ENCODE measurements around the gene ARMCX6. TPM values are rescaled to one million over a fixed set of nuclear protein-coding genes. Genes with fewer than 3 reads are reported as not detected.

The ARMCX6 gene
- total and polyA plus RNA-seq, 2 donors (not counting 1 experiment from before 2014, with no cell fraction given) = 39.6 to 51.6 TPM

GRCh38 chrX:101642093-101642492, 24.3 kb upstream of the ARMCX6 start:
- ATAC-seq (ENCODE audit: low read depth) = no peak
- H3K9ac ChIP-seq (ENCODE audit: low read length) = no peak overlapping the region
- Mint-ChIP-seq H3K4me1 (peaks cover 4% of the 10 kb centered on the region), H3K27me3 (no peaks in the 10 kb centered on the region), H3K9me3 (ENCODE audit: insufficient read depth) (no peaks in the 10 kb centered on the region), H3K4me3 (no peak overlapping the region), H3K27ac (no peak overlapping the region)
- no peak overlapping the region for H3K4me3 ChIP-seq (ENCODE audit: control extremely low read depth in 1 of 5, extremely low read depth in 1 of 5, insufficient read depth in 1 of 5, low read depth in 2 of 5, low read length in 4 of 5)
- no peaks in the 10 kb centered on the region for H3K79me2 ChIP-seq (ENCODE audit: control insufficient read depth, insufficient read depth, low read length)
- H3K27me3 ChIP-seq (replicated peaks in 1 of 4; ENCODE audit: control extremely low read depth in 1 of 4, control insufficient read depth in 3 of 4, insufficient read depth in 4 of 4, low read length in 3 of 4) = no peaks in the 10 kb centered on the region
- no peak overlapping the region for H3K27ac ChIP-seq (ENCODE audit: low read length in 2 of 2)
- TF ChIP-seq CTCF (IDR thresholded peaks at IDR 0.05) (no peak), EZH2 (IDR thresholded peaks at IDR 0.05; ENCODE audit: borderline replicate concordance, insufficient read depth, low read depth, low read length, poor library complexity, severe bottlenecking) (no peak)
- no peak for DNase-seq
- intact Hi-C loops (cut with micrococcal nuclease) = no loop called here
- ChIA-PET POLR2A (no interaction called here), CTCF (no interaction called here)
- H3K36me3 ChIP-seq (replicated peaks in 1 of 2; ENCODE audit: control extremely low read depth in 1 of 2, control insufficient read depth in 1 of 2, extremely low read depth in 1 of 2, insufficient read depth in 2 of 2, low read length in 1 of 2) = no peaks in the 10 kb centered on the region
- H3K4me1 ChIP-seq (ENCODE audit: control insufficient read depth in 2 of 2, insufficient read depth in 2 of 2, low read length in 2 of 2) = no peaks in the 10 kb centered on the region
- H2AFZ ChIP-seq (ENCODE audit: insufficient read depth, low read depth, low read length, poor library complexity, severe bottlenecking) = no peak overlapping the region
- H3K9me3 ChIP-seq (ENCODE audit: control extremely low read depth in 1 of 3, control insufficient read depth in 2 of 3, insufficient read depth in 1 of 3, low read length in 2 of 3) = no peaks in the 10 kb centered on the region
- no peaks in the 10 kb centered on the region for H4K20me1 ChIP-seq (ENCODE audit: control insufficient read depth, insufficient read depth, low read length, poor library complexity, severe bottlenecking)
- no CpG with 5 or more reads among the region's 1 CpG for WGBS (ENCODE audit: insufficient coverage)
- H3K4me2 ChIP-seq (replicated peaks; ENCODE audit: low read depth, low read length, poor library complexity, severe bottlenecking) = no peak overlapping the region

GRCh38 chrX:101639583-101639982, 21.8 kb upstream of the ARMCX6 start:
- TF ChIP-seq EZH2 (IDR thresholded peaks at IDR 0.05; ENCODE audit: borderline replicate concordance, insufficient read depth, low read depth, low read length, poor library complexity, severe bottlenecking) (no peak), CTCF (IDR thresholded peaks at IDR 0.05) (no peak)
- no peaks in the 10 kb centered on the region for H3K27me3 ChIP-seq (replicated peaks in 1 of 4; ENCODE audit: control extremely low read depth in 1 of 4, control insufficient read depth in 3 of 4, insufficient read depth in 4 of 4, low read length in 3 of 4)
- H3K9me3 ChIP-seq (ENCODE audit: control extremely low read depth in 1 of 3, control insufficient read depth in 2 of 3, insufficient read depth in 1 of 3, low read length in 2 of 3) = no peaks in the 10 kb centered on the region
- POLR2A ChIA-PET = no interaction called here
- no peak overlapping the region for H3K4me2 ChIP-seq (replicated peaks; ENCODE audit: low read depth, low read length, poor library complexity, severe bottlenecking)
- H3K9ac ChIP-seq (ENCODE audit: low read length) = no peak overlapping the region
- H3K79me2 ChIP-seq (ENCODE audit: control insufficient read depth, insufficient read depth, low read length) = no peaks in the 10 kb centered on the region
- no peaks in the 10 kb centered on the region for H3K36me3 ChIP-seq (replicated peaks in 1 of 2; ENCODE audit: control extremely low read depth in 1 of 2, control insufficient read depth in 1 of 2, extremely low read depth in 1 of 2, insufficient read depth in 2 of 2, low read length in 1 of 2)
- no peaks in the 10 kb centered on the region for H3K27me3 Mint-ChIP-seq
- no peak for ATAC-seq (ENCODE audit: low read depth)
- H3K4me1 Mint-ChIP-seq = peaks cover 4% of the 10 kb centered on the region
- CTCF ChIA-PET = no interaction called here
- no peak for DNase-seq
- no peak overlapping the region for H3K27ac Mint-ChIP-seq
- H3K27ac ChIP-seq (ENCODE audit: low read length in 2 of 2) = no peak overlapping the region
- no peaks in the 10 kb centered on the region for H3K9me3 Mint-ChIP-seq (ENCODE audit: insufficient read depth)
- H3K4me3 Mint-ChIP-seq = no peak overlapping the region
- no peaks in the 10 kb centered on the region for H4K20me1 ChIP-seq (ENCODE audit: control insufficient read depth, insufficient read depth, low read length, poor library complexity, severe bottlenecking)
- no peak overlapping the region for H2AFZ ChIP-seq (ENCODE audit: insufficient read depth, low read depth, low read length, poor library complexity, severe bottlenecking)
- intact Hi-C loops (cut with micrococcal nuclease) = no loop called here
- H3K4me1 ChIP-seq (ENCODE audit: control insufficient read depth in 2 of 2, insufficient read depth in 2 of 2, low read length in 2 of 2) = no peaks in the 10 kb centered on the region
- H3K4me3 ChIP-seq (ENCODE audit: control extremely low read depth in 1 of 5, extremely low read depth in 1 of 5, insufficient read depth in 1 of 5, low read depth in 2 of 5, low read length in 4 of 5) = no peak overlapping the region
